HEK293 (cell line): ENCODE data around the gene PSORS1C1.

Experiments
- CTCF ChIA-PET: fragments of 350-600 bp; formaldehyde crosslinking; extraction: SDS; loops from one replicate; lab custom pipeline; 2021; ENCODE audit warnings: antibody characterized with exemption; lab: Yijun Ruan, JAX
- POLR2A ChIA-PET: fragments of 300-600 bp; formaldehyde crosslinking; extraction: SDS; loops from one replicate; lab custom pipeline; 2020; ENCODE audit warnings: antibody characterized with exemption, inconsistent platforms; lab: Yijun Ruan, JAX
- H3K27ac ChIP-seq: fragments of 200-500 bp; sonication (Bioruptor generic); 2 replicates; pipeline ENCODE4 v1.5.1; 2014; ENCODE audit warnings: low read depth, low read length, control low read depth, inconsistent platforms; ENCODE audit errors: extremely low read depth
- H3K36me3 ChIP-seq, 2 experiments: fragments of 200-500 bp in 1 of 2; sonication (Bioruptor generic) in 1 of 2; 1 replicate in 1 of 2; 2 replicates in 1 of 2; pipeline ENCODE4 v1.5.1; 2014 to 2017; ENCODE audit warnings: inconsistent platforms in 2 of 2, low read length in 2 of 2; ENCODE audit not compliant: control insufficient read depth in 2 of 2, insufficient read depth in 1 of 2
- H3K4me1 ChIP-seq: fragments of 200-500 bp; sonication (Bioruptor generic); 2 replicates; pipeline ENCODE4 v1.5.1; 2014; ENCODE audit warnings: mild to moderate bottlenecking, low read length, inconsistent platforms; ENCODE audit not compliant: control insufficient read depth, insufficient read depth
- H3K4me3 ChIP-seq: 2 replicates; pipeline ENCODE4 v1.5.1; 2011; ENCODE audit warnings: low read depth, mild to moderate bottlenecking, control low read depth, low read length, moderate library complexity
- H3K9me3 ChIP-seq: fragments of 200-500 bp; sonication (Bioruptor generic); 2 replicates; pipeline ENCODE4 v1.5.1; 2014; ENCODE audit warnings: low read depth, low read length, inconsistent platforms; ENCODE audit not compliant: control insufficient read depth, insufficient read depth
- BCL11B ChIP-seq: fragments of 450-650 bp; formaldehyde crosslinking; IDR thresholded peaks from 2 replicates; pipeline ENCODE4 v1.5.1; 2016; ENCODE audit warnings: low read depth, missing biosample characterization, missing genetic modification characterization
- EGR2 ChIP-seq: fragments of 450-650 bp; formaldehyde crosslinking; IDR thresholded peaks from 2 replicates; pipeline ENCODE4 v1.5.1; 2016; ENCODE audit warnings: low read depth, missing biosample characterization, missing genetic modification characterization
- INSM2 ChIP-seq: fragments of 450-650 bp; formaldehyde crosslinking; IDR thresholded peaks from 2 replicates; pipeline ENCODE4 v1.5.1; 2016; ENCODE audit warnings: missing biosample characterization, missing genetic modification characterization
- MYNN ChIP-seq: fragments of 450-650 bp; formaldehyde crosslinking; IDR thresholded peaks from 2 replicates; pipeline ENCODE4 v1.5.1; 2016; ENCODE audit warnings: missing biosample characterization, missing genetic modification characterization, borderline replicate concordance
- OSR2 ChIP-seq: fragments of 450-650 bp; formaldehyde crosslinking; IDR thresholded peaks from 2 replicates; pipeline ENCODE4 v1.5.1; 2016; ENCODE audit warnings: missing biosample characterization, missing genetic modification characterization
- REST ChIP-seq: fragments of 450-650 bp; formaldehyde crosslinking; IDR thresholded peaks from 2 replicates; pipeline ENCODE4 v1.5.1; 2016; ENCODE audit warnings: missing biosample characterization, missing genetic modification characterization
- SCRT2 ChIP-seq: fragments of 450-650 bp; formaldehyde crosslinking; IDR thresholded peaks from 2 replicates; pipeline ENCODE4 v1.5.1; 2016; ENCODE audit warnings: missing biosample characterization, missing genetic modification characterization
- YY1 ChIP-seq: fragments of 450-650 bp; formaldehyde crosslinking; IDR thresholded peaks from 2 replicates; pipeline ENCODE4 v1.5.1; 2018; ENCODE audit warnings: missing biosample characterization, missing genetic modification characterization
- ZFHX2 ChIP-seq: fragments of 450-650 bp; formaldehyde crosslinking; conservative IDR thresholded peaks from 2 replicates; pipeline ENCODE4 v1.5.1; 2016; ENCODE audit warnings: missing biosample characterization, missing genetic modification characterization
- ZFP37 ChIP-seq: fragments of 450-650 bp; formaldehyde crosslinking; IDR thresholded peaks from 2 replicates; pipeline ENCODE4 v1.5.1; 2016; ENCODE audit warnings: missing biosample characterization, missing genetic modification characterization
- ZNF19 ChIP-seq: fragments of 450-650 bp; formaldehyde crosslinking; IDR thresholded peaks from 2 replicates; pipeline ENCODE4; 2016; ENCODE audit warnings: missing biosample characterization, missing genetic modification characterization, low read depth
- ZNF221 ChIP-seq: fragments of 450-650 bp; formaldehyde crosslinking; IDR thresholded peaks from 2 replicates; pipeline ENCODE4 v1.5.1; 2017; ENCODE audit warnings: missing biosample characterization, missing genetic modification characterization, borderline replicate concordance
- ZNF449 ChIP-seq: fragments of 450-650 bp; formaldehyde crosslinking; IDR thresholded peaks from 2 replicates; pipeline ENCODE4 v1.5.1; 2017; ENCODE audit warnings: missing biosample characterization, mild to moderate bottlenecking, missing genetic modification characterization, moderate library complexity
- ZNF623 ChIP-seq: fragments of 450-650 bp; formaldehyde crosslinking; IDR thresholded peaks from 2 replicates; pipeline ENCODE4 v1.5.1; 2016; ENCODE audit warnings: missing biosample characterization, missing genetic modification characterization
- ZNF629 ChIP-seq: fragments of 450-650 bp; formaldehyde crosslinking; IDR thresholded peaks from 2 replicates; pipeline ENCODE4 v1.5.1; 2017; ENCODE audit warnings: missing biosample characterization, missing genetic modification characterization
- TF ChIP-seq, protein P1 (sequence below): fragments of 450-650 bp; formaldehyde crosslinking; IDR thresholded peaks from 2 replicates; pipeline ENCODE4 v1.5.1; 2016; ENCODE audit warnings: missing biosample characterization, missing genetic modification characterization

PSORS1C1 gene

DNA sequence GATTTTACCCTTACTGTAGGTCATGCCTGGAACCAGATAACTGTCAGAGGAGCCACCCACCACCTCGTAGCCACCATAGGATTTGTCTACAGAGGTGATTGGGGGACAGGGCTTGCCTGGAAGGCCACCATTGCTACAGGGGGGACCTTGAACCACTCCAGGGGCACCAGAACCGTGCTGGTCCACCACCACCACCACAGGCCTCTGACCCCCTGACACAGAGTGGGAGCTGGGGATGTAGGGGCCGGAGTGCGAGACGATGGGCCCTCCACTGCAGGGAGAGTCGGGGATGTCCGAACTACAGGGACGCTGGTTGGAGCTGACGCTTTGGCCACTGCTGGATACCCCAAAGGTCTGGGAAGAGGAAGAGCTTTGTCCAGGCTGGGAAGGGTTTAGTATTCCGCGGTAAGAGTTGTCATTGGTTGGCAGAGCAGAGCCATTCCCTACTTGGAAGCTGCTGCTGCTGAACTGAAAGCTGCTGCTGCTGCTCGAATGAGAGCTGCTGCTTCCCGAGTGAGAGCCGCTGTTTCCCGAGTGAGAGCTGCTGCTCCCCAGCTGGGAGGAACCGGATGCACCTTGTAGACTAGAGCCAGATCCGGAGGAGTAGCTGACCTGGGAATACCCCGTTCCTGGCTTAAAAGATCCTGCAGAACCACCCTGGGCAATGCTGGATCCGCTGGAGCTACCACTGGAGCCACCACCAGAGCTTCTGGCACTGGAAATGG is 2.2 kb downstream of the PSORS1C1 start (continued):
- TF ChIP-seq OSR2 (tag by site-specific recombination) = peak; percentile 66

GRCh38 chr6:31118178-31118577 is 3.6 kb downstream of the PSORS1C1 start:
- TF ChIP-seq INSM2 (tag by site-specific recombination) (no peak), REST (tag by site-specific recombination) (peak; percentile 63), ZNF19 (no peak), BCL11B (no peak), ZNF623 (tag by site-specific recombination) (no peak), YY1 (tag by site-specific recombination) (no peak), ZNF629 (tag by site-specific recombination) (no peak), MYNN (tag by site-specific recombination) (no peak), SCRT2 (peak; percentile 91), ZNF221 (tag by site-specific recombination) (no peak)
- TF ChIP-seq, protein P1, sequence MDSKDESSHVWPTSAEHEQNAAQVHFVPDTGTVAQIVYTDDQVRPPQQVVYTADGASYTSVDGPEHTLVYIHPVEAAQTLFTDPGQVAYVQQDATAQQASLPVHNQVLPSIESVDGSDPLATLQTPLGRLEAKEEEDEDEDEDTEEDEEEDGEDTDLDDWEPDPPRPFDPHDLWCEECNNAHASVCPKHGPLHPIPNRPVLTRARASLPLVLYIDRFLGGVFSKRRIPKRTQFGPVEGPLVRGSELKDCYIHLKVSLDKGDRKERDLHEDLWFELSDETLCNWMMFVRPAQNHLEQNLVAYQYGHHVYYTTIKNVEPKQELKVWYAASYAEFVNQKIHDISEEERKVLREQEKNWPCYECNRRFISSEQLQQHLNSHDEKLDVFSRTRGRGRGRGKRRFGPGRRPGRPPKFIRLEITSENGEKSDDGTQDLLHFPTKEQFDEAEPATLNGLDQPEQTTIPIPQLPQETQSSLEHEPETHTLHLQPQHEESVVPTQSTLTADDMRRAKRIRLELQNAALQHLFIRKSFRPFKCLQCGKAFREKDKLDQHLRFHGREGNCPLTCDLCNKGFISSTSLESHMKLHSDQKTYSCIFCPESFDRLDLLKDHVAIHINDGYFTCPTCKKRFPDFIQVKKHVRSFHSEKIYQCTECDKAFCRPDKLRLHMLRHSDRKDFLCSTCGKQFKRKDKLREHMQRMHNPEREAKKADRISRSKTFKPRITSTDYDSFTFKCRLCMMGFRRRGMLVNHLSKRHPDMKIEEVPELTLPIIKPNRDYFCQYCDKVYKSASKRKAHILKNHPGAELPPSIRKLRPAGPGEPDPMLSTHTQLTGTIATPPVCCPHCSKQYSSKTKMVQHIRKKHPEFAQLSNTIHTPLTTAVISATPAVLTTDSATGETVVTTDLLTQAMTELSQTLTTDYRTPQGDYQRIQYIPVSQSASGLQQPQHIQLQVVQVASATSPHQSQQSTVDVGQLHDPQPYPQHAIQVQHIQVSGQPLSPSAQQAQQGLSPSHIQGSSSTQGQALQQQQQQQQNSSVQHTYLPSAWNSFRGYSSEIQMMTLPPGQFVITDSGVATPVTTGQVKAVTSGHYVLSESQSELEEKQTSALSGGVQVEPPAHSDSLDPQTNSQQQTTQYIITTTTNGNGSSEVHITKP (tag by site-specific recombination) = no peak
- ChIA-PET POLR2A (interaction anchor here (0.7 kb wide), 1 partner anchor 45 kb away, joined by 6 read pairs; no protein-coding TSS in a partner anchor), CTCF (interaction anchor here (0.6 to 8.3 kb wide), 9 partner anchors 9 to 1380 kb away, joined by 3 to 60 read pairs (median 3); partner anchors contain the start of genes CCHCR1 and TCF19)
- Histone ChIP-seq H3K27ac (no peak overlapping the region), H3K4me1 (peaks cover 14% of the 10 kb centered on the region), H3K9me3 (no peaks in the 10 kb centered on the region), H3K4me3 (no peak overlapping the region), H3K36me3 (no peaks in the 10 kb centered on the region)

DNA sequence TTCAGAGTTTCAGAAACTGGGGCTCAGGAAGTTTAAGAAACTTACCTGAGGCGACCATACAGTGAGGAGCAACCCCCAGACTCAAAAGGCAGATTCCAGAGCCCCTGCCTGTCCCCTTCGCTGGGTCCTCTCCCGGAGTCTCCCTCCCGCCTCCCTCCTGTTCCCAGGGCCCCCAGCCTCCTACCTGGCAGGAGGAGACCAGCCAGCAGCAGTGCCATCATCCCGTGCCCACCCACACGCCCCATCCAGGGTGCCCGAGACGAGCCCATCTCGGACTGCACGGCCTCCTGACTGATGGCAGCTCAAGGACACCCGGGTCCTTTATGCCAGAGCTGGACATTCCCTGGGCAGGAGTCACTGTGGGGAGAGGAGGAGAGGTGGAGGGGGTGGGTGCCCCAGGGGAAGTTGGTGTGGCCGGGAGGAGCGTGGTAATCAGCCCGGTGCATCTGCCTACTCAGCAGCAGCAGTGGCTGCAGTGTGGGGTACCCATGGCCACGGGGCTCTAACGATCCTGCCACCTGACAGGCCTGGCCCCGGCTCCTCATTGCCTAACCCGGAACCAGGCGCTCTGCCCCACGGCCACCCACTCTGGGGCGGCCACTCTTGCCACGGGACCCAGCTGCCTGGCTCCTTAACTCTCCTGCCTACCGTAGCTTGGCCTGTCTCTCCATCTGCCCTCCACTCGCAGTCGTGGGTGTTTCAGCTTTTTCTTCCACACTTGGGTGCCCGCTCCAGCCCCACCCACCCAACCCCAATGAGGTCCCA is 5.7 kb downstream of the PSORS1C1 start, which contains the start of gene CDSN:
TSS of gene CDSN (minus strand) at position 296 of the 765 bp plus-strand sequence. CDS start at position 269, 27 bp downstream.
- TF ChIP-seq EGR2 (tag by site-specific recombination) (peak; percentile 38; the same call in 1 of the 2 replicates), ZFHX2 (tag by site-specific recombination) (peak; percentile 57; the same call in 1 of the 2 replicates), ZNF449 (tag by site-specific recombination) (no peak), ZFP37 (tag by site-specific recombination) (no peak)
- no peaks in the 10 kb centered on the region for H3K9me3 ChIP-seq
- CTCF ChIA-PET = no interaction called here
- H3K36me3 ChIP-seq = no peaks in the 10 kb centered on the region
- peaks cover 9% of the 10 kb centered on the region for H3K4me1 ChIP-seq
- H3K4me3 ChIP-seq = no peak within 1 kb of the TSS
- no peak within 1 kb of the TSS for H3K27ac ChIP-seq
- POLR2A ChIA-PET = no interaction called here
